GM12875 (cell line): ENCODE measurements around the gene ATP1A2.

Experiments used
- H3K4me3 ChIP-seq: one replicate; pipeline ENCODE4 v1.5.1; 2011; ENCODE audit warnings: low read depth, low read length, control low read depth
- TF ChIP-seq, protein P1 (sequence below): IDR thresholded peaks from 2 replicates; pipeline ENCODE4 v1.5.1; 2011; ENCODE audit warnings: low read depth, mild to moderate bottlenecking, control low read depth, inconsistent platforms, low read length, moderate library complexity, borderline replicate concordance; ENCODE audit not compliant: insufficient read depth

ATP1A2 gene

DNA sequence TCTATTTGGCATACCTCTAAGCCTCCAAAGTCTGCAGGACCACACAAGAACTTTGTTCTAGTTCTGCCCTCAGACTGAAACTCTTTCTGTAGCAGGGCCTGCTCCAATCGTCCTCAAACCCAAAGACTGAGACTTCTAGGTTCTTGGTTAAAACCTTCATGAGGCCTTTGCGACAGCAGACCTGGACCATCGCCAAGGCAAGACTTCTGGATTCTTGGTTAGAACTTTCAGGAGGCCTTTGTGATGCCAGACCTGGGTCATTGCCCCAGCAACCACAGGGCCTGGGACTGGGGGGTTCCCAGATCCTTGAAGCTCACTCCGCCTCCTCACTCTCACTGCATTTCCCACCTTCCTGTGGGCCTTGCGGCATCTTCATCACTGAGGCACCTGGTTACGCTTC lies 35.7 kb downstream of the ATP1A2 start, which contains the start of gene ATP1A4:
ATP1A4 (plus strand) TSS at position 301 of the 400 bp plus-strand sequence. CDS start 438 bp downstream, outside the sequence.
- TF ChIP-seq, protein P1, sequence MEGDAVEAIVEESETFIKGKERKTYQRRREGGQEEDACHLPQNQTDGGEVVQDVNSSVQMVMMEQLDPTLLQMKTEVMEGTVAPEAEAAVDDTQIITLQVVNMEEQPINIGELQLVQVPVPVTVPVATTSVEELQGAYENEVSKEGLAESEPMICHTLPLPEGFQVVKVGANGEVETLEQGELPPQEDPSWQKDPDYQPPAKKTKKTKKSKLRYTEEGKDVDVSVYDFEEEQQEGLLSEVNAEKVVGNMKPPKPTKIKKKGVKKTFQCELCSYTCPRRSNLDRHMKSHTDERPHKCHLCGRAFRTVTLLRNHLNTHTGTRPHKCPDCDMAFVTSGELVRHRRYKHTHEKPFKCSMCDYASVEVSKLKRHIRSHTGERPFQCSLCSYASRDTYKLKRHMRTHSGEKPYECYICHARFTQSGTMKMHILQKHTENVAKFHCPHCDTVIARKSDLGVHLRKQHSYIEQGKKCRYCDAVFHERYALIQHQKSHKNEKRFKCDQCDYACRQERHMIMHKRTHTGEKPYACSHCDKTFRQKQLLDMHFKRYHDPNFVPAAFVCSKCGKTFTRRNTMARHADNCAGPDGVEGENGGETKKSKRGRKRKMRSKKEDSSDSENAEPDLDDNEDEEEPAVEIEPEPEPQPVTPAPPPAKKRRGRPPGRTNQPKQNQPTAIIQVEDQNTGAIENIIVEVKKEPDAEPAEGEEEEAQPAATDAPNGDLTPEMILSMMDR = no peak
- H3K4me3 ChIP-seq = no peak within 1 kb of the TSS

- H3K4me3 ChIP-seq = no peak overlapping the region
- TF ChIP-seq, protein P1 = no peak
These were observed 39.2 kb downstream of the ATP1A2 start for GRCh38 chr1:160154790-160155189.

DNA sequence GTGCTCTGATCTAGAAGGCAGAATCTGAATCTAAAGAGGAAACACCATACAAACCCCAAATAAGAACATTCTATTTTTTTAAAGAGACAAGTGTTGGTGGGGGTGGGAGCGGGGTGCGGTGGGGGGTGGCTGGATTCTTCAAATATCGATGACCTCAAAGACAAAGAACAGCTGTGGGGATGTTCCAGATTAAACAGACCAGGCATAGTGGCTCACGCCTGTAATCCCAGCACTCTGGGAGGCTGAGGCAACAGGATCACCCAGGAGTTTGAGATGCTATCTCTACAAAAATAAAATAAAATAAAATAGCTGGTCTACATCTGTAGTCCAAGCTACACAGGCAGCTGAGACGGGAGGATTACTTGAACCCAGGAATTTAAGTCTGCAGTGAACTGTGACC lies 40.8 kb downstream of the ATP1A2 start:
- TF ChIP-seq, protein P1 = no peak

GRCh38 chr1:160157174-160157573 lies 41.6 kb downstream of the ATP1A2 start:
- no peak overlapping the region for H3K4me3 ChIP-seq
- TF ChIP-seq, protein P1 = no peak

More for the DNA sequence above, 40.8 kb downstream of the ATP1A2 start:
- H3K4me3 ChIP-seq = no peak overlapping the region

- H3K4me3 ChIP-seq = no peak overlapping the region
- TF ChIP-seq, protein P1 = no peak
These were observed 42.5 kb downstream of the ATP1A2 start for GRCh38 chr1:160158031-160158430.

GRCh38 chr1:160158534-160158933 lies 43.0 kb downstream of the ATP1A2 start:
- TF ChIP-seq, protein P1 = no peak
- H3K4me3 ChIP-seq = no peak overlapping the region

DNA sequence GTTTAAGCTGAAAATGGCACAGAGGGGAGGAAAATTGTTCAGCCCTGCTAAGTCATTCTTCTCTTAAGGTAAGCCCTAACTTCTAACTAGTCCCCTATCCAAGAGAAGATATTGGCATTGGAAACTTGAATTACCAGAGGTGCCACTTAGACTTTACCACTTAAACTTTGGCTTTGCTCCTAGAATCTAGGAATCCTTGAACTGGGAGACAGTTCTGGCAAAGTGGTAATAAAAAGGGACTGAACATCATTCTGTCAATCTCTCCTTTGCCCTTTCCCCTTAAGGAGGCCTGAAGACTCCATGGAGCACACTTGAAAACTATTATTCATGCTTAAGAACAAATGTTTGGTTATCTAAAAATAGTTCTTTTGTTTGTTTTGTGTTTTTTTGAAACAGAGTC lies 44.3 kb downstream of the ATP1A2 start:
- no peak overlapping the region for H3K4me3 ChIP-seq
- TF ChIP-seq, protein P1 = no peak
